GM23248 (cell line): Measurements from ENCODE around the gene MBLAC1. TPM values are rescaled to one million over a fixed set of nuclear protein-coding genes. Genes with fewer than 3 reads are reported as not detected.

Experiments
- DNase-seq: peaks from one replicate; pipeline ENCODE4 v3.0.0-alpha.2; 2015
- H2AFZ ChIP-seq: fragments of 200-600 bp; sonication (generic); 2 replicates; pipeline ENCODE4 v1.6.1; 2016; ENCODE audit warnings: antibody characterized with exemption
- H3F3A ChIP-seq: fragments of 200-600 bp; sonication (generic); 2 replicates; pipeline ENCODE4 v1.6.1; 2016; ENCODE audit warnings: mild to moderate bottlenecking, antibody characterized with exemption, mixed run types; ENCODE audit not compliant: insufficient read depth
- H3K27ac ChIP-seq: fragments of 200-600 bp; sonication (generic); 2 replicates; pipeline ENCODE4 v1.5.1; 2016; ENCODE audit warnings: mild to moderate bottlenecking
- H3K27me3 ChIP-seq: fragments of 200-600 bp; sonication (generic); replicated peaks from 2 replicates; pipeline ENCODE4 v1.6.1; 2016; ENCODE audit warnings: mild to moderate bottlenecking; ENCODE audit not compliant: insufficient read depth
- H3K36me3 ChIP-seq: fragments of 200-600 bp; sonication (generic); 2 replicates; pipeline ENCODE4 v1.6.1; 2016; ENCODE audit warnings: low read depth, mild to moderate bottlenecking
- H3K4me1 ChIP-seq: fragments of 200-600 bp; sonication (generic); 2 replicates; pipeline ENCODE4 v1.6.1; 2016; ENCODE audit warnings: mild to moderate bottlenecking; ENCODE audit not compliant: insufficient read depth
- H3K4me2 ChIP-seq: fragments of 200-600 bp; sonication (generic); one replicate; pipeline ENCODE4 v1.6.1; 2016; ENCODE audit warnings: mild to moderate bottlenecking; ENCODE audit not compliant: unreplicated experiment
- H3K4me3 ChIP-seq: fragments of 200-600 bp; sonication (generic); 2 replicates; pipeline ENCODE4 v1.5.1; 2016; ENCODE audit warnings: mild to moderate bottlenecking
- H3K79me2 ChIP-seq: fragments of 200-600 bp; sonication (generic); 2 replicates; pipeline ENCODE4 v1.6.1; 2016; ENCODE audit warnings: mild to moderate bottlenecking; ENCODE audit not compliant: insufficient read depth
- H3K9ac ChIP-seq: fragments of 200-600 bp; sonication (generic); 2 replicates; pipeline ENCODE4 v1.6.1; 2016; ENCODE audit warnings: mild to moderate bottlenecking
- H3K9me2 ChIP-seq: fragments of 200-600 bp; sonication (generic); 2 replicates; pipeline ENCODE4 v1.6.1; 2016; ENCODE audit warnings: mixed run types, mild to moderate bottlenecking, moderate library complexity; ENCODE audit not compliant: insufficient read depth
- H3K9me3 ChIP-seq: fragments of 200-600 bp; sonication (generic); one replicate; pipeline ENCODE4 v1.6.1; 2017; ENCODE audit warnings: low read depth
- H4K20me1 ChIP-seq: fragments of 200-600 bp; sonication (generic); 2 replicates; pipeline ENCODE4 v1.6.0; 2016; ENCODE audit not compliant: insufficient read depth
- EZH2 ChIP-seq: fragments of 200-600 bp; sonication (generic); IDR thresholded peaks from 2 replicates; pipeline ENCODE4 v1.6.1; 2018; ENCODE audit warnings: antibody characterized with exemption, mild to moderate bottlenecking; ENCODE audit not compliant: insufficient read depth, poor library complexity, severe bottlenecking
- EZH2phosphoT487 ChIP-seq: fragments of 200-600 bp; sonication (generic); IDR thresholded peaks from 2 replicates; pipeline ENCODE4 v1.6.1; 2018; ENCODE audit warnings: antibody characterized with exemption, moderate library complexity, mild to moderate bottlenecking, low read depth; ENCODE audit not compliant: insufficient read depth
- WGBS, 2 experiments: methylation state at CpG; one replicate each; pipeline ENCODE4 v1.1.6; 2015 to 2017; ENCODE audit warnings: low lambda C conversion rate in 2 of 2, low coverage in 1 of 2; ENCODE audit errors: missing lambda C conversion rate in 2 of 2; 5-methylcytosine and 5-hydroxymethylcytosine counted together
- in situ Hi-C: fragments of 300-500 bp; cut with MboI; formaldehyde crosslinking; loops from 2 replicates; pipeline ENCODE4 v1.15.0; 2020
- polyA plus RNA-seq: library from polyadenylated mRNA; unstranded; fragments of >200 nt; fragmentation: Nextera tagmentation; extraction: Ambion mirVana; gene quantifications from 2 replicates; pipeline ENCODE4 v1.2.1, GENCODE V29; 2016
- total RNA-seq: library from RNA; depleted of rRNA; stranded (reverse); fragments of >200 nt; shearing (Covaris generic); gene quantifications from 2 replicates; pipeline ENCODE4 v1.2.3, GENCODE V29; 2014

MBLAC1 gene
- total and polyA plus RNA-seq, 2 experiments from 2014 or later = 0.43 to 1.3 TPM

- in situ Hi-C loops = no loop called here
- peaks cover 49% of the 10 kb centered on the region for H3K79me2 ChIP-seq
- WGBS, 2 experiments = 2% methylated on average over 54 to 55 of the region's 55 CpGs
- H3F3A ChIP-seq = peaks cover 6% of the 10 kb centered on the region
- no peak for TF ChIP-seq EZH2
- TF ChIP-seq EZH2phosphoT487 = no peak
- peak within 1 kb of the TSS; percentile 63 for H3K27ac ChIP-seq
- H3K9me2 ChIP-seq = no peaks in the 10 kb centered on the region
- peak within 1 kb of the TSS; percentile 97 for H3K4me3 ChIP-seq
- H3K9ac ChIP-seq = peak within 1 kb of the TSS; percentile 92
- H4K20me1 ChIP-seq = no peaks in the 10 kb centered on the region
- H3K9me3 ChIP-seq = no peaks in the 10 kb centered on the region
- peak within 1 kb of the TSS; percentile 90 for H3K4me2 ChIP-seq
- H2AFZ ChIP-seq = peak within 1 kb of the TSS; percentile 83
- H3K27me3 ChIP-seq = no peaks in the 10 kb centered on the region
- H3K36me3 ChIP-seq = peaks cover 6% of the 10 kb centered on the region
- DNase-seq = peak; percentile 99
- H3K4me1 ChIP-seq = peaks cover 15% of the 10 kb centered on the region
Measured at GRCh38 chr7:100081535-100082102, 45.1 kb upstream of the MBLAC1 start, which contains the start of gene ZNF3. Gene ZNF3, minus strand, starts transcription at chr7:100081723. Its CDS starts 4,366 bp downstream, at chr7:100077357.

GRCh38 chr7:100082978-100083377 is 43.8 kb upstream of the MBLAC1 start:
- WGBS, 2 experiments = 85 to 86% methylated on average over 4 of the region's 4 CpGs
- H3F3A ChIP-seq = peaks cover 19% of the 10 kb centered on the region
- H3K9me2 ChIP-seq = no peaks in the 10 kb centered on the region
- peaks cover 36% of the 10 kb centered on the region for H3K79me2 ChIP-seq
- DNase-seq = no peak
- no peak overlapping the region for H3K27ac ChIP-seq
- H3K4me3 ChIP-seq = no peak overlapping the region
- H3K27me3 ChIP-seq = no peaks in the 10 kb centered on the region
- no peak overlapping the region for H3K9ac ChIP-seq
- peaks cover 27% of the 10 kb centered on the region for H3K4me1 ChIP-seq
- H3K36me3 ChIP-seq = no peaks in the 10 kb centered on the region
- TF ChIP-seq EZH2phosphoT487 (no peak), EZH2 (no peak)
- in situ Hi-C loops = no loop called here
- no peak overlapping the region for H3K4me2 ChIP-seq
- H2AFZ ChIP-seq = no peak overlapping the region
- H3K9me3 ChIP-seq = no peaks in the 10 kb centered on the region
- no peaks in the 10 kb centered on the region for H4K20me1 ChIP-seq

GRCh38 chr7:100085515-100085914 is 41.3 kb upstream of the MBLAC1 start:
- Histone ChIP-seq H3K9ac (no peak overlapping the region), H2AFZ (no peak overlapping the region), H3K9me2 (no peaks in the 10 kb centered on the region), H3K4me2 (no peak overlapping the region), H3K27me3 (no peaks in the 10 kb centered on the region), H3K36me3 (no peaks in the 10 kb centered on the region), H4K20me1 (no peaks in the 10 kb centered on the region), H3K4me3 (no peak overlapping the region), H3F3A (peaks cover 39% of the 10 kb centered on the region), H3K9me3 (no peaks in the 10 kb centered on the region), H3K4me1 (peaks cover 34% of the 10 kb centered on the region), H3K27ac (no peak overlapping the region), H3K79me2 (peaks cover 22% of the 10 kb centered on the region)
- WGBS, 2 experiments = 50 to 66% methylated on average over 3 of the region's 3 CpGs
- no peak for TF ChIP-seq EZH2
- TF ChIP-seq EZH2phosphoT487 = no peak
- in situ Hi-C loops = no loop called here
- DNase-seq = no peak

GRCh38 chr7:100087055-100087750 is 39.6 kb upstream of the MBLAC1 start:
- H3K4me3 ChIP-seq = peak overlapping the region; percentile 9; the same call in 1 of the 2 replicates
- in situ Hi-C loops = no loop called here
- peaks cover 40% of the 10 kb centered on the region for H3K4me1 ChIP-seq
- no peaks in the 10 kb centered on the region for H3K27me3 ChIP-seq
- no peaks in the 10 kb centered on the region for H3K9me2 ChIP-seq
- H3K36me3 ChIP-seq = peaks cover 9% of the 10 kb centered on the region; the same call in 1 of the 2 replicates
- peaks cover 56% of the 10 kb centered on the region for H3F3A ChIP-seq
- WGBS, 2 experiments = 51 to 53% methylated on average over 9 to 10 of the region's 10 CpGs
- peaks cover 28% of the 10 kb centered on the region for H3K79me2 ChIP-seq
- TF ChIP-seq EZH2phosphoT487 (0 out of 2 replicates have a peak, but pooled peaks have one; percentile 27), EZH2 (no peak)
- H3K9me3 ChIP-seq = no peaks in the 10 kb centered on the region
- H3K27ac ChIP-seq = peak overlapping the region; percentile 94
- peak; percentile 95 for DNase-seq
- H3K9ac ChIP-seq = peak overlapping the region; percentile 58
- peak overlapping the region; percentile 49 for H2AFZ ChIP-seq
- H4K20me1 ChIP-seq = no peaks in the 10 kb centered on the region
- H3K4me2 ChIP-seq = peak overlapping the region; percentile 55
